Stimulated activated CD4-positive, alpha-beta T cell treated with anti-CD3 and anti-CD28 coated beads, Interleukin-4, amount 100 ng/mL, for 24 hours (primary cell): ENCODE results near the gene CDC27.
A peak's percentile ranks its signal among the peaks of the same experiment; 100 is the strongest.
"Not testable (repeated sequence)": the region's sequence is repeated elsewhere in the genome, so short reads cannot be mapped to it uniquely, and the experiment has no call there.

Experiments
- DNase-seq: peaks from one replicate; pipeline ENCODE4 v3.0.0-alpha.2; 2020

CDC27 gene

DNA sequence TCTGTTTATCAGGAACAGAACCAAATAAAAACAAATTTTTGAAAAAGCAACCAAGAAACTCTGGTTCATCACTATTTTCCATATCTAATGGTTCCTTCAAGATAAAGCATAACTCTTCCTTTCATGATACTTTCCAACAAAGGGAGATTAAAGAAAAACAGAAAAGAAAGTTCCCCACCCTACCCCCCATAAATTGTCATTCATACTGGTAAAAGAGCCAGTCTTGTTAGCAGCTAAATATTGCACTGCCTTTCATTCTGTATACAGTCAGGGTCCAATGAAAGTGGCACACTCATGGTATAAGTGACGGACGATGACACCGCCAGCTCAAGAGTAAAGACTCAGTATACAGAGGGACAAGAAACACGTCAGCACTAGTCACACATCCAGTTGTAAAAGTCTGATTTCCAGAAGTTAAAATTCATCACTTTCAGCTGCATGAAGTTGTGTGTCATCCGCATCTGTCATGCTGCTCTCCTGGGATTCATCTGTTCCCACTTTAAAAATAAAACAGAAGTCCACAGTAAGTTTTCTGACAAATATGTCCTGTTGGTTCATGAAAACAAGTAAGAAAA lies 68.5 kb downstream of the CDC27 start:
- no peak for DNase-seq

DNA sequence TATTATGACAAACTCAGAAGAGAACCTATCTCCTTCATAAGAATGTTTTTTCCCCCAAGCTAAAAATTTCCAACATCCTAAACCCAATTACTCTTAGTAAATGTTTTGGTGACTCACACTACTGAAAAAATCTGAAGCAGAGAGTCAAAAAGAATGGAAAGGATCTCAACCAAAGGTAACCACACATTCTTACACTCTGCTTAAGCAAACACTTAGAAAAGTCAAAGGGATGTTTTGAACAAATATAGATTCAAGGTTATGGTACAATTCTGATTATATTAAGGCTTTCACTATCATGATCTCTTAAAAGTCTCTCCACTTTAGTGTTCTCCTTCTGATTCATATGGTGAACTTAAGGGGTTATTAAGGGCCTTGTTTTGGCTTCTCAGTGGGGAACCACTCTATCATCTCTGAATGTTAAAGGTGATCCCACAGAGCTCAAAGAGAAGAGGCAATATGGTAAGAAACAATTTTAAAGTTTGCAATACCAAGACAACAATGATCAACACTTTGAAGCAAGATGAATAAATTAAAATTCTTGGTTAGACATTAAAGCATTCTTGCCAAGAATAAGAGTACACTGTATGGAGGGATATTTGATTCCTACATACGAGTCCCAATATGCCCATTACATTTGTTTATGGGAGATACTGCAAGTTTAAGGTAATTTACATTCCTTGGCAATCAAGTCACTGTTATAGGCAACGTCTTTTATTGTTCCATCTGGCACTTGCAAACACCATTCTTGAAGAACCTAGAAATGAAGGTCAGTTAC lies 69.2 kb downstream of the CDC27 start:
- no peak for DNase-seq

DNA sequence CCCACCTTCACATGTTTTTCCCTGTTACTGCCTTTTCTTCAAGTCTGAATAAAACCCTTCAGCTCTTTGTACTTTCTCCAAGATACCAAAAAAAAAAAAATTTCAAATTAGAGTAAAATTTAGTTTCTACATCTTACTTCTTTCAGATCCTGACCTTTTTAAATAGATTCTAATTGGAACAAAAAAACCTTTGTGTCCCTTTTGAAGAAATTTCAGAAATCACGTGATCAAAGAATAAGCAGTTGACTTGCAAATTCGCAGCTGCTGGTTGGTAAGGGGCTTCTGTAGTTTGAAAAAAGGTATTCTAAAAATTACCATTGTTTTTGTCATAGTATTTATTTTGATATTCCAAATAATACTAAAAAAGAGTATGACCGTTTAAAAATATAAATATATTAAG lies 71.7 kb downstream of the CDC27 start:
- DNase-seq = no peak

DNA sequence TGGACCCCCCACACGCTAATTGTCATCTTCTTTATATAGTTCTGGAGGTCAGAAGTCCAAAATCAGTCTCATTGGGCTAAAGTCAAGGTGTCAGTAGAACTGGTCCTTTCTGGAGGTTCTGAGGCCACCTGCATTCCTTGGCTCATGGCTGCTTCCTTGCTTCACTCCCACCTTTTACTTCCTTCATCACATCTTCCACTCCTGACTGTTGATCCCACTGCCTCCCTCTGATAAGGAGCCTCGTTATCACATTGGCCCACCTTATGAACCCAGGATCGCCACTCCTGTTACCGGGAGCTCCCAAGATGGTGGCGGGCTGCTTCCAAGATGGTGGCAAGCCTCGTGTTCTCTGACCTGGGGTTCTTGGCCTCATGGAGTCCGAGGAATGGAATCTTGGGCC lies 83.0 kb downstream of the CDC27 start:
- no peak for DNase-seq

GRCh38 chr17:47105246-47105645 lies 83.8 kb downstream of the CDC27 start:
- DNase-seq = not testable (repeated sequence)

DNA sequence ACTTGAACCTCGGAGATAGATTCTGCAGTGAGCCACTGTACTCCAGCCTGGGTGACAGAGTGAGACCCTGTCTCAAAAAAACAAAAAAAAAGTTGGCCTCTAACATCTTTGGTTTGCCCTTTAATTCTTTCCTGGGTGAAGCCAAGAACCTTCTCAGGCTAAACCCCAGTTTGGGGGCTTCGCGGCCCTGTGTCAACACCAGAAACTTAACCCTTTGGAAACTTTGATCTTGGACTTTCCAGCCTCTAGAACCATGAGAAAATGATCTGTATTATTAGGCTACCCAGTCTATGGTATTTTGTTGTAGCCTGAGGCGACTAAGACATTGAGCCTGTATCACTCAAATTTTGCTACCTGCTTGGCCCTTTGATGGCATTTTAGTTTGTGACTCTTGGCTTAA lies 86.2 kb downstream of the CDC27 start:
- no peak for DNase-seq

DNA sequence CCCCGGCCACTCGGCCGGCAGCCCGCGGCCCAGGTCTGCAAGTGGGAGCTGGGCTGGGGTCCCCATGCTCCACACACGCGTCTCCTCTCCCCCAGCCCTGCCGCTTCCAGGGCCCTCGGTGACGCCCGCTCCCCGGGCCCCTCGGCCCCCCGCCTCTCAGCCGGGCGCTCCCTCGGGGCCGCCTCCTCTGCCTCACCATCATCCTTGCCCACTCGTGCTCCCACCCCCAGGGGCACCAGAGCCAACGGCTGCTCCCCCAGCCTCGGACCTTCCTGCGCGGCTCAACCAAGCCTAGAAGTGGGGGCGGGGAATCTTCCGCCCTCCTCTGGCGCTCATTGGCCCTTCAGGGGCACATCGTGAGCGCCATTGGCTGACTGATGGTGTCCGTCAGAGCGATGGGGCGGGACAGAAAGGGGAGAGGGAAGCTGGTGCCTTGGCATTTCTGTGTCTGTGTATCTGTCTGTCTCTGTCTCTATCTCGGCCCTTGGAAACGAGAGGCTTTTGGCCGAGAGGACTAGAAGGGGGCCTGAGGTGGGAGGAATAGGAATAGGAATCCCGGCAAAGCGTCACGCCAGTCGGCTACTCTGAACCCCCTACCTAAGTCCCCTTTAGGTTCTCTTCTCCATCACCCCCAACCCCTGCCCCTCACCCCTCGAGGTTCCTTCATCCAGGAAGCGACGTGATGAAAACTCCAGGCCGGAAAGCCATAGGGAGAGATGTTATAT lies 88.9 kb downstream of the CDC27 start:
- DNase-seq = peak; percentile 92

- no peak for DNase-seq
These were observed 89.6 kb downstream of the CDC27 start for GRCh38 chr17:47099451-47099986.

DNA sequence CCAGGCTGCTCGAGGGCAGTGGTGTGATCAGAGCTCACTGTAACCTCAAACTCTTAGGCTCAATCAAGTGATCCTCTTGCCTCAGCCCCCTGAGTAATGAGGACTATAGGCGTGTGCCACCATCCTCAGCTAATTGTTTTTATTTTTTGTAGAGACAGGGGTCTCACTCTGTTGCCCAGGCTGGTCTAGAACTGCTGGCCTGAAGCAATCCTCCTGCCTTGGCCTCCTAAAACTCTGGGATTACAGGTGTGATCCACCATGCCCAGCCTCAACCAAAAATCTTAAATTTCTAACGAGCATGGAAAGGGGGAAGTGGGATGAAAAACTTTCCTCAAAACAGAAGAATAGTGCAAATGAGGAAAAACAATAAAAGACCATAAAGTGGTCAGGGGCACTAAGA lies 92.8 kb downstream of the CDC27 start:
- DNase-seq = no peak

GRCh38 chr17:47095268-47095667 lies 93.8 kb downstream of the CDC27 start:
- no peak for DNase-seq

- no peak for DNase-seq
These were observed 102.0 kb downstream of the CDC27 start for GRCh38 chr17:47087093-47087492.

GRCh38 chr17:47085736-47086135 lies 103.4 kb downstream of the CDC27 start:
- DNase-seq = no peak

DNA sequence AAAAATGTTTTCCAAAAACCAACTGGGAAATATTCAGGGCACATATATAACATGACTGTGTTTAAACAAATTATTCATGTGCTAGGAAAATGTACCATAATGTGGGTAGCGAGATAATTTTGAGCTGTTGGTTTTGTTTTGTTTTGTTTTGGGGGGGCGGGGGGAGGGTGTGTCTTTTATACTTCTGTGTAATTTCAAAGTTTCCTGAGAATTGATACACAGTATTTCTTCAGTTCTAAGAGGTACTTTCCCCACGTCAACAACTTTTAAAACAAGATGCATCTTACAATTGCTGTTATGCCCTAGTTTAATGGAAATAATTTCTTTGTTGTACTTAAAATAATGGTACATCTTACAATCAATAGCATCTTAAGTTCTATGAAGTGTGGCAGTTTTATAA lies 110.3 kb downstream of the CDC27 start:
- no peak for DNase-seq

GRCh38 chr17:47077576-47077975 lies 111.5 kb downstream of the CDC27 start:
- no peak for DNase-seq

DNA sequence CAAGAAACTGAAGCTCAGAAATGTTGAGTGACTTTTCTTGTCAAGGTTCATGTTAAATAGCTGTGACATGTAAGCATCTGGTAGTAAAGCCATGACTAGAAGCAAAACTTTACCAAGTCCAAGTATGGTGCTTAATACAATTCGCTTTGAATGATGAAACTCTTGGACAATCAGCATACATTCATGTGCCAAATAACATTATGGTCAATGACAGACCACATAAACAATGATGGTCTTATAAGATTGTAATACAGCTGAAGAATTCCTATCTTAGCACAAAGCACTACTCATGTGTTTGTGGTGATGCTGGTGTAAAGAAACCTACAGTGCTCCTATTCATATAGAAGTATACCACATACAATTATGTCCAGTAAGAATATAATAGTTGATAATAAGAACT lies 112.9 kb downstream of the CDC27 start:
- DNase-seq = no peak

DNA sequence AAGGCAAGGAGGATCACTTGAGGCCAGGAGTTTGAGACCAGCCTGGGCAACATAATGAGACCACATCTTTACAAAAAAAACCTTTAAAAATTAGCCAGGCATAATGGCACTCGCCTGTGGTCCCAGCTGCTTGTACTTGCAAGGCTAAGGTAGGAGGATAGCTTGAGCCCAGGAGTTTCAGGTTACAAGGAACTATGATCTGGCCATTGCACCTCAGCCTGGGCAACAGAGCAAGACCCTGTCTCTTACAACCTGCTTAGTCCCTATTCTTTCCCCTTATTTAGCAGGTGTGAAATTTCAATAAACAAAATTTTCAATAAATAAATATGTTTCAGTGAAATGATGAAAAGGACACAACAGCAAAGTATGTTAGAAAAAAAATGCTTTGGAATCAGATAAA lies 114.7 kb downstream of the CDC27 start:
- not testable (repeated sequence) for DNase-seq

GRCh38 chr17:47073629-47074028 lies 115.5 kb downstream of the CDC27 start:
- not testable (repeated sequence) for DNase-seq

DNA sequence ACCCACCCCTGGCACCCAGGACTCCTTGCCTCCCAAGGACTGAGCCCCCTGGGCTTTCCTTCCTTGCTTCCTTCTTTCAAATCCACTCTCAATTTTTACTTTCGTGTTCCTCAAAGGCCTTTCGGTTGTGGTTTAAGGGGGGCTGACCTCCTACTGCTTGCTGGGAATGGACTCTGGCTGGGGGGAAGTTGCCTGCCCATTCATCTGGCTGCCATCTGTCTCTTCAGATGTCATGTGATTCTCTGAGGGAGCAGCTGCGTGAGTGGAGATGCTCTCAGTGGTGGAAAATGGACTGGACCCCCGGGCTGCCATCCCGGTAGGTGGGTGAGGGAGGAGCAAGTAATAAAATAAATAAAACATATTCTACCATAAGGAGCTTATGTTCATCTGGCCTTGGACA lies 116.2 kb downstream of the CDC27 start:
- DNase-seq = no peak

GRCh38 chr17:47071171-47071570 lies 117.9 kb downstream of the CDC27 start:
- not testable (repeated sequence) for DNase-seq

- DNase-seq = not testable (repeated sequence)
These were observed 118.8 kb downstream of the CDC27 start for GRCh38 chr17:47070266-47070665.
